ENCODE measurements around the gene FAM13A. TPM values are rescaled to one million over a fixed set of nuclear protein-coding genes. Genes with fewer than 3 reads are reported as not detected.

Gene FAM13A
- total and polyA plus RNA-seq, 9 of the 15 experiments (the other 6 are each of a cell fraction or from before 2014, with no cell fraction given): 11.3 to 23.3 (median 14.7) TPM

DNA sequence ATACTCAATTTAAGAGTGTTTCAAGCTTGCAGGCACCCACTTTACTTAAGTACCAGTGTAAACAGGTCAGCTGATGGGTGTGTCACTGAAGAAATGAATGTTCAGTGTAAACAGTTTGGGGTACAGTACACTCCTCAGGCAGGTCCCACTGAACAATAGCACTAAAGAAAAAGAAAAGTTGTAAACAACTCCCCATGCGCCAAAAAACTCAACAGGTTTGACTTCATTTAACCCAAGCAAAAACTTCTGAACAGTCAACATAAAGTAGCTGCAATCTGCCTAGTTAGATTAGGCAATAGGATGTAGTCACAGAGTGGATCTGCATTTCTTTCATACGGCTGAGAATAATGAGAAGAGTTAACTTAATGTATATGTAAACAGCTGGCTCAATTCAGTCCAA lies 93.2 kb downstream of the FAM13A start (continued):
- TF ChIP-seq, protein P1, sequence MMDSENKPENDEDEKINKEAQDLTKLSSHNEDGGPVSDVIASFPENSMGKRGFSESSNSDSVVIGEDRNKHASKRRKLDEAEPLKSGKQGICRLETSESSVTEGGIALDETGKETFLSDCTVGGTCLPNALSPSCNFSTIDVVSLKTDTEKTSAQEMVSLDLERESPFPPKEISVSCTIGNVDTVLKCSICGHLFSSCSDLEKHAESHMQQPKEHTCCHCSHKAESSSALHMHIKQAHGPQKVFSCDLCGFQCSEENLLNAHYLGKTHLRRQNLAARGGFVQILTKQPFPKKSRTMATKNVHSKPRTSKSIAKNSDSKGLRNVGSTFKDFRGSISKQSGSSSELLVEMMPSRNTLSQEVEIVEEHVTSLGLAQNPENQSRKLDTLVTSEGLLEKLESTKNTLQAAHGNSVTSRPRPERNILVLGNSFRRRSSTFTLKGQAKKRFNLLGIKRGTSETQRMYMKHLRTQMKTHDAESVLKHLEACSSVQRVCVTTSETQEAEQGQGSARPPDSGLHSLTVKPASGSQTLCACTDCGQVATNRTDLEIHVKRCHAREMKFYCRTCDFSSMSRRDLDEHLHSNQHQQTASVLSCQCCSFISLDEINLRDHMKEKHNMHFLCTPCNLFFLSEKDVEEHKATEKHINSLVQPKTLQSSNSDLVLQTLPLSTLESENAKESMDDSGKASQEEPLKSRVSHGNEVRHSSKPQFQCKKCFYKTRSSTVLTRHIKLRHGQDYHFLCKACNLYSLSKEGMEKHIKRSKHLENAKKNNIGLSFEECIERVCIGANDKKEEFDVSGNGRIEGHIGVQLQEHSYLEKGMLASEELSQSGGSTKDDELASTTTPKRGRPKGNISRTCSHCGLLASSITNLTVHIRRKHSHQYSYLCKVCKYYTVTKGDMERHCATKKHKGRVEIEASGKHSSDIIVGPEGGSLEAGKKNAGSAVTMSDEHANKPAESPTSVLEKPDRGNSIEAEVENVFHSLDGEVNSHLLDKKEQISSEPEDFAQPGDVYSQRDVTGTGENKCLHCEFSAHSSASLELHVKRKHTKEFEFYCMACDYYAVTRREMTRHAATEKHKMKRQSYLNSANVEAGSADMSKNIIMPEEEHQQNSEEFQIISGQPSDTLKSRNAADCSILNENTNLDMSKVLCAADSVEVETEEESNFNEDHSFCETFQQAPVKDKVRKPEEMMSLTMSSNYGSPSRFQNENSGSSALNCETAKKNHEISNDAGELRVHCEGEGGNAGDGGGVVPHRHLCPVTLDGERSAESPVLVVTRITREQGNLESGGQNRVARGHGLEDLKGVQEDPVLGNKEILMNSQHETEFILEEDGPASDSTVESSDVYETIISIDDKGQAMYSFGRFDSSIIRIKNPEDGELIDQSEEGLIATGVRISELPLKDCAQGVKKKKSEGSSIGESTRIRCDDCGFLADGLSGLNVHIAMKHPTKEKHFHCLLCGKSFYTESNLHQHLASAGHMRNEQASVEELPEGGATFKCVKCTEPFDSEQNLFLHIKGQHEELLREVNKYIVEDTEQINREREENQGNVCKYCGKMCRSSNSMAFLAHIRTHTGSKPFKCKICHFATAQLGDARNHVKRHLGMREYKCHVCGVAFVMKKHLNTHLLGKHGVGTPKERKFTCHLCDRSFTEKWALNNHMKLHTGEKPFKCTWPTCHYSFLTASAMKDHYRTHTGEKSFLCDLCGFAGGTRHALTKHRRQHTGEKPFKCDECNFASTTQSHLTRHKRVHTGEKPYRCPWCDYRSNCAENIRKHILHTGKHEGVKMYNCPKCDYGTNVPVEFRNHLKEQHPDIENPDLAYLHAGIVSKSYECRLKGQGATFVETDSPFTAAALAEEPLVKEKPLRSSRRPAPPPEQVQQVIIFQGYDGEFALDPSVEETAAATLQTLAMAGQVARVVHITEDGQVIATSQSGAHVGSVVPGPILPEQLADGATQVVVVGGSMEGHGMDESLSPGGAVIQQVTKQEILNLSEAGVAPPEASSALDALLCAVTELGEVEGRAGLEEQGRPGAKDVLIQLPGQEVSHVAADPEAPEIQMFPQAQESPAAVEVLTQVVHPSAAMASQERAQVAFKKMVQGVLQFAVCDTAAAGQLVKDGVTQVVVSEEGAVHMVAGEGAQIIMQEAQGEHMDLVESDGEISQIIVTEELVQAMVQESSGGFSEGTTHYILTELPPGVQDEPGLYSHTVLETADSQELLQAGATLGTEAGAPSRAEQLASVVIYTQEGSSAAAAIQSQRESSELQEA (IDR thresholded peaks at IDR 0.05; ENCODE audit: low read depth): no peak
- TF ChIP-seq RBM14 (IDR thresholded peaks at IDR 0.05; ENCODE audit: borderline replicate concordance, insufficient read depth, low read depth, low read length) (no peak), RB1 (IDR thresholded peaks at IDR 0.05; ENCODE audit: low read depth) (no peak), ZFPM2 (CRISPR knock-in tag; IDR thresholded peaks at IDR 0.05) (no peak), CREBBP (IDR thresholded peaks at IDR 0.05; ENCODE audit: low read depth, low read length) (no peak), CEBPB (tag; IDR thresholded peaks at IDR 0.05) (peak; percentile 49), XRCC3 (IDR thresholded peaks at IDR 0.05) (no peak), RAD51 (IDR thresholded peaks at IDR 0.05; ENCODE audit: borderline replicate concordance, low read depth) (no peak), ZNF639 (CRISPR knock-in tag; conservative IDR thresholded peaks at IDR 0.05 in 1 of 2, IDR thresholded peaks at IDR 0.05 in 1 of 2) (no peak), ZNF395 (CRISPR knock-in tag; IDR thresholded peaks at IDR 0.05) (no peak), FOXJ2 (tag; IDR thresholded peaks at IDR 0.05) (no peak)
- TF ChIP-seq, protein P2, sequence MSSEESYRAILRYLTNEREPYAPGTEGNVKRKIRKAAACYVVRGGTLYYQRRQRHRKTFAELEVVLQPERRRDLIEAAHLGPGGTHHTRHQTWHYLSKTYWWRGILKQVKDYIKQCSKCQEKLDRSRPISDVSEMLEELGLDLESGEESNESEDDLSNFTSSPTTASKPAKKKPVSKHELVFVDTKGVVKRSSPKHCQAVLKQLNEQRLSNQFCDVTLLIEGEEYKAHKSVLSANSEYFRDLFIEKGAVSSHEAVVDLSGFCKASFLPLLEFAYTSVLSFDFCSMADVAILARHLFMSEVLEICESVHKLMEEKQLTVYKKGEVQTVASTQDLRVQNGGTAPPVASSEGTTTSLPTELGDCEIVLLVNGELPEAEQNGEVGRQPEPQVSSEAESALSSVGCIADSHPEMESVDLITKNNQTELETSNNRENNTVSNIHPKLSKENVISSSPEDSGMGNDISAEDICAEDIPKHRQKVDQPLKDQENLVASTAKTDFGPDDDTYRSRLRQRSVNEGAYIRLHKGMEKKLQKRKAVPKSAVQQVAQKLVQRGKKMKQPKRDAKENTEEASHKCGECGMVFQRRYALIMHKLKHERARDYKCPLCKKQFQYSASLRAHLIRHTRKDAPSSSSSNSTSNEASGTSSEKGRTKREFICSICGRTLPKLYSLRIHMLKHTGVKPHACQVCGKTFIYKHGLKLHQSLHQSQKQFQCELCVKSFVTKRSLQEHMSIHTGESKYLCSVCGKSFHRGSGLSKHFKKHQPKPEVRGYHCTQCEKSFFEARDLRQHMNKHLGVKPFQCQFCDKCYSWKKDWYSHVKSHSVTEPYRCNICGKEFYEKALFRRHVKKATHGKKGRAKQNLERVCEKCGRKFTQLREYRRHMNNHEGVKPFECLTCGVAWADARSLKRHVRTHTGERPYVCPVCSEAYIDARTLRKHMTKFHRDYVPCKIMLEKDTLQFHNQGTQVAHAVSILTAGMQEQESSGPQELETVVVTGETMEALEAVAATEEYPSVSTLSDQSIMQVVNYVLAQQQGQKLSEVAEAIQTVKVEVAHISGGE (CRISPR knock-in tag; IDR thresholded peaks at IDR 0.05): no peak

All from K562 (cell line).